Ramos (cell line): ENCODE results near the gene SYNGR1.

ENCODE experiments used
- in situ Hi-C: fragments of 300-500 bp; cut with MboI; formaldehyde crosslinking; loops from one replicate; pipeline ENCODE4 v1.14.3; 2022; ENCODE audit warnings: low sequenced_read_pairs; ENCODE audit not compliant: unreplicated experiment

SYNGR1 gene

GRCh38 chr22:39365492-39365780 lies 15.6 kb downstream of the SYNGR1 start:
- in situ Hi-C loops: no loop called here

GRCh38 chr22:39367035-39367434 lies 17.2 kb downstream of the SYNGR1 start:
- in situ Hi-C loops: no loop called here

GRCh38 chr22:39368461-39368911 lies 18.7 kb downstream of the SYNGR1 start:
- in situ Hi-C loops: no loop called here

- in situ Hi-C loops: no loop called here
These were observed 19.4 kb downstream of the SYNGR1 start for GRCh38 chr22:39369186-39369585.

GRCh38 chr22:39369586-39369985 lies 19.8 kb downstream of the SYNGR1 start:
- in situ Hi-C loops: no loop called here

- in situ Hi-C loops: no loop called here
These were observed 21.9 kb downstream of the SYNGR1 start for GRCh38 chr22:39371732-39372131.

GRCh38 chr22:39374191-39374590 lies 24.4 kb downstream of the SYNGR1 start:
- in situ Hi-C loops: no loop called here

- in situ Hi-C loops: no loop called here
These were observed 25.0 kb downstream of the SYNGR1 start for GRCh38 chr22:39374801-39375200.

DNA sequence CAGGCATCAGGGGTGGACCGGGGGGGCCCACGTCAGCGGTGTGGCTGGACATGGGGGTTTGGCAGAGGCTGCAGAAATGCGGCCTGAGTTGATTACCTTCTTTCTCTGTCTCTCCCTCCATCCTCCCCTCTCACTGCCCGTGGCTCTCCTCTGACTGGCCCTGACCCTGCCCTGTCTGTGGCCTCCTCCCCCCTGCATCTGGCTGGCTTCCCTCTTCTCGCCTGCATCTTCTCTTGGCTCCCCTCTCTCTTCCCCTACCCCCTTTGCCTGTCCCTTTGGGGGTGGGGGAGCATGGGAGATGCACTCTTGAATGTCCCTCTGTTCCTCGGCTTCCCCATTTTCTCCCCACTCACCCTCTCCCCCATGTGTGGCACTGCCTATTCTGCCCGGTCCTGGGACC lies 25.9 kb downstream of the SYNGR1 start:
- in situ Hi-C loops: no loop called here

DNA sequence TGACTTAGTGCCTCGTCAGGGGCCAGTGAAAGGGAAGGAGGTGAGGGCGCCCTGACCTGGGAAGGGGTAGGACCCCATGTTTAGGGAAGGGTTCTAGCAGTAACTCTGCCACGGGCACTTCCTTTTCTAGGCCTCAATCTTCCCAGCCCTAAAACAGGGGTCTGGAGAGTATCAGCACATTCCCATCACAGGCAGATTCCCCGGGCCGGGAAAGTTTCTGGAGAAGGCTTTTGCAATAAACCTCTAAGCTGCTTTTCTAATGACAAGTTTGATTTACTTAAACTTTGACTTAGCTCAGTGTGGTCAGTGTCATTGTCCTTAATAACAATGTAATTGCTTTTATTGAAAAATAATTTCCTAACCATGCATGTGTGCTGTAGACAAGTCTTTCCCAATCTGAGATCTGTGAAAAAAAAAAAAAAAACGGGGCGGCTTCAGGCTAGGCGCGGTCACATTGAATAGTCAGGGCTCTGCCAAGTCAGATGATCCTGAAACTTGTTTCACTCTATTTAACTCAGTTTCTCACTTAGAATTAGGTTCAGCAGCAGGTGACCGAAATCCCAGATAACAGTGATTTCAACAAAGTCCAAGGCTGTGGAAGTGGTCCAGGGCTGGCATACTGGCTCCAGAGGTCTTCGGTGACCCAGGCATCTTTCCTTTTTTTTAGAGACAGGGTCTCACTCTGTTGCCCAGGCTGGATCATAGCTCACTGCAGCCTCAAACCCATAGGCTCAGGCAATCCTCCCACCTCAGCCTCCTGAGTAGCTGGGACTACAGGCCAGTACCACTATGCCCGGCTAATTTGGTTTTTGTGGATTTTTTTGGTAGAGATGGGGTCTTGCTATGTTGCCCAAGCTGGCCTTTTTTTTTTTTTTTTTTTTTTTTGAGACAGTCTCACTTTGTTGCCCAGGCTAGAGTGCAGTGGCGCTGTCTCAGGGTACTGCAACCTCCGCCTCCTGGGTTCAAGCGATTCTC lies 30.3 kb downstream of the SYNGR1 start:
- in situ Hi-C loops: no loop called here

DNA sequence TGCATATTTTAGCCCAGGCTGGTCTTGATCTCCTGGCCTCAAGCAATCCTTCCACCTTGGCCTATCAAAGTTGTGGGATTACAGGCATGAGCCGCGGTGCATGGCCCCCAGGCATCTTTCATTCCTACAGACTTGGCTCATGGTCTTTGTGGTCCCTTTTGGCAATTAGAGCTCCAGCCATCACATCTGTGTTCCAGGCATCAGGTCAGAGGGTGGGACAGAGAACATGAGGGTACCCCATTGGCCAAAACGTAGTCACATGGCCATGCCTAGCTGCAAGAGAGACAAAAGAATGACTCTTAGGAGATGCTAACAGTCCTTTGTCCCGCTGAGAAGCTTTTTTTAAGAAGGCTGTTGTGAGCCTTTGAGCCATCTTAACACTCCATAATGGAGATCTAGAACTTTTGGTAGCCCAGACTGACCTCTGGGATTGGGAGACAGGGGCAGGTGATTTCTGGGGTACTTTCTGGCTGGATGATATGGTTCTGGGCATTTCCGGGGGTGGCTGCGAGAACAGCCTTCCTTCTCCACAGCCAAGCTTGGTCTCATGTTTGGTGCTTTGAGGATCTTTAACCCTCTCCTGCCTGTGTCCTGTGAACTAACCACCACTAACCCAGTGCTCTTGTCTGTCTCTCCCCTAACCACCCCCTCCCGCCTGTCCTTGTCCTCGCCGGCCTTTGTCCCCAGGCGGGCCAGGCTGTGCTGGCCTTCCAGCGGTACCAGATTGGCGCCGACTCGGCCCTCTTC lies 31.4 kb downstream of the SYNGR1 start:
- in situ Hi-C loops: no loop called here

DNA sequence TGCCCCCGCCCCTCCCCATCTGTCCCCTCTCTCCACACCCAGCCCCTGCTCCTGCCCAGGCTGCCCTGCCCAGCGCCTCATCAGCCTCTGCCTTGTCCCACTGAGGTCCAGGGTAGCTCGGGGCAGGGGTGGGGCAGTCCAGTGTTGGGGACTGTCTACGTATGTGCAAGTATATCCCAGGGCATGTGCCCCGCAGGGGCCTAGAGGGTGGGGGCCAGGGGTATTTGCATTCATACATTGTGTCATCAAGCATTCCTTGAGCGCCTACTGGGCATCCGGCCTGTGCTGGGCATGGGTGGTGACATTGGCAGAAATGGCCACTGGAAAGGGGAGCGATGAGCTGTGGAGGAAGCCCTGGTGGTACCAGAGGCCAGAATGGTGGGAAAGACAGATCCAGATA lies 32.1 kb downstream of the SYNGR1 start:
- in situ Hi-C loops: no loop called here

DNA sequence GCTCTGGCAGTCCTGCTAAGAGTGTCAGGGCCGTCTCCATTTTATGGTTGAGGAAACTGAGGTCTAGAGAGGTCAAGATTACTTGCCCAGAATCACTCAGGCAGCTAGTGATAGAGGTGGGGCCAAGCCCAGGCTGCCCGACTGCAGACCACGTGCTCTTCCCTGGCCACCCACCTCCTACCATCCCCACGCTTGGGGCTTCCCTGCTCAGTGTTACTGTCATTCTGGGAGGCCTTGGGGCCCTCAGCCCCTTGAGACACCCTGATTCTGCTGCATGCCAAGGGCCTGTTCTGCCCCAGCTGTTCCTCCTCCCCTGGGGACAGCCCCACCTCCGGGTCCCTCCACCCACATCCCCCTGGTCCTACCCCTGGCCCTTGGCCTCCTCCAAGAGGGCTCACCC lies 32.6 kb downstream of the SYNGR1 start:
- in situ Hi-C loops: no loop called here

DNA sequence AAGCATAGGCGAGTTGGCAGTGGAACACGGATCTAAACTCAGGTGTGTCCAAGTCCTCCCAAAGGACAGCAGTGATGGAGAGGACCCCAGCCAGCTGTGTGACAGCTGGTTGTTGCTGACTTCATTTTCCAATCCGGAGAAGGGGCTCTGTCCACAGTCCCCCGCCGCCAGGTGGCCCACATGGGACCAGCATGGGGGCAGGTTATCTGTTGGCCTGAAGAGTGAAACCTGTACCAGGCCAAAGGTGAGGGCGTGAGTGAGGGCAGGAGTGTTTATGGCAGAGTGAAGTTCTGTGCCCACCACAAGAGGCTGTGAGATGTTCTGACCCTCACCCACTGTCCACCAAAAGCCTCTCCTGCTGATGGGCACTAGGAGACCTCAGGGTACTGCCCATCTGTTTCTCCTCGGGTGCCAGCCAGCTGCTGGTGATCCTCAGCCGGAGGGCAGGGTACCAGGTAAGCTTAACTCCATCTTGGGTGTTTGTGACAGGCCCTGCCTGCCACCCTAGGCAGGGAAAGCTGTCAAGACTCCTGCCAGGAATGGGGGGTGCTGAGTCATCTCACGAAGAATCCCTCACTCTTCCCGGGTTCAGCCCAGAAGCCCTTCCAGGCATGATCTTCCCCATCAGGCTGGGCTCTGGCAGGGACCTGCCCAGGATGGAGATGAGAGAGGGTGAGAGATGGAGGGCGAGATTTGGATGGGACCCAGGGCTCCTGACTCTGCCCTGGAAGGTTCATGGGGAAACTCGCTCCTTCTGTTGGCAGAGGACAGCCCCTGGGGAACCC lies 34.2 kb downstream of the SYNGR1 start:
- in situ Hi-C loops: no loop called here

DNA sequence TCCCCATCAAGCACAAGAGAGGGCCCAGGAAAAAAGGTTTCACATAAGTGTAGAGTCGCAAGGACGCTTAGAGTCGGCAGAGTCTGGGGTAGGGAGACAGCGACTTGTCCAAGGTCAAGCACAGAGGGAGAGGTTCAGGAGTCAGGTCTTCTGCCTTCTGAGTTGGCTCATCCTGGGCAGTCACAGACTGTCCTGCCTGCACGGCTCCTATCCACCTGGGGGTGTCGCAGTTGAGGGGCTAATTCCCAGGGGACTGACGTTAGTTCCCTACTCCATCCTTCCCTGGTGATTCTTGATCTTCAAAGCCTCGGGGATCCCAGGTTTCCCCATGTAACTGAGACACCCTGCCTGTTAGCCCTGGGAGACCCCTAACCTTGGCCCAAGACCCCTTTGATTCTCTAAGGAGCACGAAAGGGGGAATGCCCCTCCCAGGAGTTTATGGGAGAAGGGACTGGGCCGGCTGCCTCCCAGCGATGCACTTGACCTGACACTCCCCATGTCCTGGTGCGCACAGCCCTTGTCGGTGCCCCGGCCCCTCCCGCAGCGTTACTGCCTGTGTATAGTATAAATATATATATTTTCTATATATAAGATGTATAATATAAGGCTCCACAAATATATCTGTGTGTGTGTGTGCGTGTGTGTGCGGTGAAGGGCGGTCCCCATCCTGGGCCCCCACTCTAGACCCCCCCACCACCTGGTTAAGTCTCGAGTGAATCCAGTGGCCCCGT lies 35.1 kb downstream of the SYNGR1 start:
- in situ Hi-C loops: no loop called here

- in situ Hi-C loops: no loop called here
These were observed 38.6 kb downstream of the SYNGR1 start for GRCh38 chr22:39388261-39389011.

- in situ Hi-C loops: no loop called here
These were observed 39.6 kb downstream of the SYNGR1 start for GRCh38 chr22:39389420-39389819.

GRCh38 chr22:39392341-39392948 lies 42.7 kb downstream of the SYNGR1 start:
- in situ Hi-C loops: no loop called here
